ENCODE data around the gene CNN2.

- TF ChIP-seq CTCF (IDR thresholded peaks at IDR 0.05) (no peak), EZH2 (IDR thresholded peaks at IDR 0.05; ENCODE audit: borderline replicate concordance, insufficient read depth, low read depth, low read length, poor library complexity, severe bottlenecking) (no peak)
Observed at GRCh38 chr19:991932-992669, 34.3 kb upstream of the CNN2 start.

All from B cell (primary cell).